HepG2 (cell line): Measurements from ENCODE around the gene NOL8. TPM values are rescaled to one million over a fixed set of nuclear protein-coding genes. Genes with fewer than 3 reads are reported as not detected.

Experiments used
- BRF2 ChIP-seq: sonication (generic); formaldehyde crosslinking; IDR thresholded peaks from 2 replicates; pipeline ENCODE4 v1.8.1; 2022; ENCODE audit warnings: mild to moderate bottlenecking, missing genetic modification reagents
- CEBPB ChIP-seq: IDR thresholded peaks from 2 replicates; pipeline ENCODE4 v1.6.1; 2011; ENCODE audit warnings: low read depth, low read length, improper control_type of control experiment, borderline replicate concordance
- CENPBD1 ChIP-seq: sonication (generic); formaldehyde crosslinking; IDR thresholded peaks from 2 replicates; pipeline ENCODE4 v1.8.0; 2022; ENCODE audit warnings: missing genetic modification reagents, low read depth, mild to moderate bottlenecking, borderline replicate concordance
- ZFP36L1 ChIP-seq: sonication (generic); formaldehyde crosslinking; IDR thresholded peaks from 2 replicates; pipeline ENCODE4 v1.8.0; 2022; ENCODE audit warnings: mild to moderate bottlenecking, missing genetic modification reagents, moderate library complexity
- ZKSCAN5 ChIP-seq: sonication (generic); formaldehyde crosslinking; IDR thresholded peaks from 2 replicates; pipeline ENCODE4 v1.5.1; 2020; ENCODE audit warnings: mild to moderate bottlenecking, missing genetic modification reagents
- ZKSCAN8 ChIP-seq: IDR thresholded peaks from 2 replicates; pipeline ENCODE4 v1.6.1; 2016; ENCODE audit warnings: borderline replicate concordance, missing genetic modification reagents, missing compliant biosample characterization
- ZNF451 ChIP-seq: sonication (generic); formaldehyde crosslinking; IDR thresholded peaks from 2 replicates; pipeline ENCODE4 v1.5.0; 2020; ENCODE audit warnings: mild to moderate bottlenecking, missing genetic modification reagents
- ZNF567 ChIP-seq: sonication (generic); formaldehyde crosslinking; IDR thresholded peaks from 2 replicates; pipeline ENCODE4 v1.8.1; 2023; ENCODE audit warnings: mild to moderate bottlenecking, missing genetic modification reagents, borderline replicate concordance
- polyA plus RNA-seq, 8 experiments: library from polyadenylated mRNA; depleted of rRNA in 3 of 8; stranded (reverse) in 7 of 8; unstranded in 1 of 8; fragments of >200 nt; fragmentation: Illumina TruSeq in 4 of 8; extraction: Trizol in 4 of 8; gene quantifications; 2 replicates each; pipeline versions ENCODE4 v1.2.1 to v1.2.3, GENCODE V29; 2011 to 2016; ENCODE audit warnings: low read depth in 4 of 8, missing spikeins in 1 of 8, mixed read lengths in 1 of 8; ENCODE audit not compliant: insufficient read depth in 1 of 8
- total RNA-seq, 5 experiments: library from RNA; depleted of rRNA; stranded (reverse); fragments of >200 nt; fragmentation: Illumina TruSeq; extraction: Trizol; gene quantifications; 2 replicates each; pipeline ENCODE4 v1.2.3, GENCODE V29; 2016; ENCODE audit warnings: low read depth in 1 of 5
- TF ChIP-seq, protein P1 (sequence below): IDR thresholded peaks from 2 replicates; pipeline ENCODE4 v1.4.0; 2020; ENCODE audit warnings: mild to moderate bottlenecking, missing genetic modification reagents
- TF ChIP-seq, protein P2 (sequence below): sonication (generic); formaldehyde crosslinking; IDR thresholded peaks from 2 replicates; pipeline ENCODE4 v1.4.0; 2020; ENCODE audit warnings: missing genetic modification reagents, borderline replicate concordance
- TF ChIP-seq, protein P3 (sequence below): sonication (generic); formaldehyde crosslinking; IDR thresholded peaks from 2 replicates; pipeline ENCODE4 v1.8.1; 2022; ENCODE audit warnings: low read depth, mild to moderate bottlenecking, missing genetic modification reagents
- TF ChIP-seq, protein P4 (sequence below), 2 experiments: sonication (generic) in 1 of 2; formaldehyde crosslinking in 1 of 2; IDR thresholded peaks; 2 replicates each; pipeline versions ENCODE4 v1.4.0 to v1.6.1; 2018 to 2020; ENCODE audit warnings: missing genetic modification reagents in 2 of 2, borderline replicate concordance in 1 of 2, low read depth in 1 of 2, mild to moderate bottlenecking in 1 of 2, missing biosample characterization in 1 of 2

The NOL8 gene
- total and polyA plus RNA-seq, 2 of the 13 experiments (the other 11 are each of a cell fraction or from before 2014, with no cell fraction given) = 12.8 to 36.3 TPM

DNA sequence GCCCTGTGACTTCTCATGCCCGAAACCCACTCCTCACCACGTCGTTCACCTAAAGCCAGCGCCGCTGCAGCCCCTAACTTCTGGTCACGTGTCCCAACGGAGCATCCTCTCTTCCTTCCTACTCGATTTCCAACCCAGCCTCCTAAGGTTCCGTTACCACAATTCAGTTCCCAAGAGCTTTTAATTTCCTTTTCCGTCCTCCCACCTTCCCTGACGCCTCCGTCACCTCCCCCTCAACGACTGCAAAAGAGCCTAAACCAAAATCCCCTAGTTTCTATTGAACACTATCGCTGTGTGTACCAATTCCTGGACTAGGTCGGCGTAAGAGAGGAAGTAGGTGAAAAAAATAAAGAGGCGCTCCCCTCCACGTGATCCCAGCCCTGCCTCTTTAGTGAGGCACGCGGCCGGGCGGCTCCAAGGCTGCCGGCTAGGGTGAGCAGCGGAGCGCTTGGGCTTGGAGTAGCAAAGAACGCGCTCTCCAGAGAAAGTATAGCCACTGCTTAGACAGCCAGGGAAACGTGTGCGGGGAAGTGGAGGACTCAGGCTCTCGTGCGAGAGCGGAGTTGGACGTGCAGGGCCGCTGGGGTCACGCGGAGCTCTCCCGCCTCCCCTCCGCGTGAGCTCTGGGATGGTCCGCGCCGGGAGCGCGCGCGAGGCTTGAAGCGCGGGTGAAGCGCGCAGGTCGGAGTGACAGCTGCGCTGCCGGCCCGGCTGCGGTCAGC is at the start of gene NOL8, which contains the start of gene CENPP (continued):
- TF ChIP-seq, protein P1, sequence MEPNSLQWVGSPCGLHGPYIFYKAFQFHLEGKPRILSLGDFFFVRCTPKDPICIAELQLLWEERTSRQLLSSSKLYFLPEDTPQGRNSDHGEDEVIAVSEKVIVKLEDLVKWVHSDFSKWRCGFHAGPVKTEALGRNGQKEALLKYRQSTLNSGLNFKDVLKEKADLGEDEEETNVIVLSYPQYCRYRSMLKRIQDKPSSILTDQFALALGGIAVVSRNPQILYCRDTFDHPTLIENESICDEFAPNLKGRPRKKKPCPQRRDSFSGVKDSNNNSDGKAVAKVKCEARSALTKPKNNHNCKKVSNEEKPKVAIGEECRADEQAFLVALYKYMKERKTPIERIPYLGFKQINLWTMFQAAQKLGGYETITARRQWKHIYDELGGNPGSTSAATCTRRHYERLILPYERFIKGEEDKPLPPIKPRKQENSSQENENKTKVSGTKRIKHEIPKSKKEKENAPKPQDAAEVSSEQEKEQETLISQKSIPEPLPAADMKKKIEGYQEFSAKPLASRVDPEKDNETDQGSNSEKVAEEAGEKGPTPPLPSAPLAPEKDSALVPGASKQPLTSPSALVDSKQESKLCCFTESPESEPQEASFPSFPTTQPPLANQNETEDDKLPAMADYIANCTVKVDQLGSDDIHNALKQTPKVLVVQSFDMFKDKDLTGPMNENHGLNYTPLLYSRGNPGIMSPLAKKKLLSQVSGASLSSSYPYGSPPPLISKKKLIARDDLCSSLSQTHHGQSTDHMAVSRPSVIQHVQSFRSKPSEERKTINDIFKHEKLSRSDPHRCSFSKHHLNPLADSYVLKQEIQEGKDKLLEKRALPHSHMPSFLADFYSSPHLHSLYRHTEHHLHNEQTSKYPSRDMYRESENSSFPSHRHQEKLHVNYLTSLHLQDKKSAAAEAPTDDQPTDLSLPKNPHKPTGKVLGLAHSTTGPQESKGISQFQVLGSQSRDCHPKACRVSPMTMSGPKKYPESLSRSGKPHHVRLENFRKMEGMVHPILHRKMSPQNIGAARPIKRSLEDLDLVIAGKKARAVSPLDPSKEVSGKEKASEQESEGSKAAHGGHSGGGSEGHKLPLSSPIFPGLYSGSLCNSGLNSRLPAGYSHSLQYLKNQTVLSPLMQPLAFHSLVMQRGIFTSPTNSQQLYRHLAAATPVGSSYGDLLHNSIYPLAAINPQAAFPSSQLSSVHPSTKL (CRISPR knock-in tag) = 0 out of 2 replicates have a peak, but pooled peaks have one; percentile 8
- TF ChIP-seq, protein P2, sequence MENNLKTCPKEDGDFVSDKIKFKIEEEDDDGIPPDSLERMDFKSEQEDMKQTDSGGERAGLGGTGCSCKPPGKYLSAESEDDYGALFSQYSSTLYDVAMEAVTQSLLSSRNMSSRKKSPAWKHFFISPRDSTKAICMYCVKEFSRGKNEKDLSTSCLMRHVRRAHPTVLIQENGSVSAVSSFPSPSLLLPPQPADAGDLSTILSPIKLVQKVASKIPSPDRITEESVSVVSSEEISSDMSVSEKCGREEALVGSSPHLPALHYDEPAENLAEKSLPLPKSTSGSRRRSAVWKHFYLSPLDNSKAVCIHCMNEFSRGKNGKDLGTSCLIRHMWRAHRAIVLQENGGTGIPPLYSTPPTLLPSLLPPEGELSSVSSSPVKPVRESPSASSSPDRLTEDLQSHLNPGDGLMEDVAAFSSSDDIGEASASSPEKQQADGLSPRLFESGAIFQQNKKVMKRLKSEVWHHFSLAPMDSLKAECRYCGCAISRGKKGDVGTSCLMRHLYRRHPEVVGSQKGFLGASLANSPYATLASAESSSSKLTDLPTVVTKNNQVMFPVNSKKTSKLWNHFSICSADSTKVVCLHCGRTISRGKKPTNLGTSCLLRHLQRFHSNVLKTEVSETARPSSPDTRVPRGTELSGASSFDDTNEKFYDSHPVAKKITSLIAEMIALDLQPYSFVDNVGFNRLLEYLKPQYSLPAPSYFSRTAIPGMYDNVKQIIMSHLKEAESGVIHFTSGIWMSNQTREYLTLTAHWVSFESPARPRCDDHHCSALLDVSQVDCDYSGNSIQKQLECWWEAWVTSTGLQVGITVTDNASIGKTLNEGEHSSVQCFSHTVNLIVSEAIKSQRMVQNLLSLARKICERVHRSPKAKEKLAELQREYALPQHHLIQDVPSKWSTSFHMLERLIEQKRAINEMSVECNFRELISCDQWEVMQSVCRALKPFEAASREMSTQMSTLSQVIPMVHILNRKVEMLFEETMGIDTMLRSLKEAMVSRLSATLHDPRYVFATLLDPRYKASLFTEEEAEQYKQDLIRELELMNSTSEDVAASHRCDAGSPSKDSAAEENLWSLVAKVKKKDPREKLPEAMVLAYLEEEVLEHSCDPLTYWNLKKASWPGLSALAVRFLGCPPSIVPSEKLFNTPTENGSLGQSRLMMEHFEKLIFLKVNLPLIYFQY (CRISPR knock-in tag) = 0 out of 2 replicates have a peak, but pooled peaks have one; percentile 15
- TF ChIP-seq ZKSCAN8 (CRISPR knock-in tag) (no peak), ZFP36L1 (CRISPR knock-in tag) (peak; percentile 90; the same call in 1 of the 2 replicates), CEBPB (no peak), ZNF451 (CRISPR knock-in tag) (peak; percentile 55; the same call in 1 of the 2 replicates), BRF2 (CRISPR knock-in tag) (no peak), ZKSCAN5 (CRISPR knock-in tag) (no peak), CENPBD1 (CRISPR knock-in tag) (no peak), ZNF567 (no peak)
- TF ChIP-seq, protein P3, sequence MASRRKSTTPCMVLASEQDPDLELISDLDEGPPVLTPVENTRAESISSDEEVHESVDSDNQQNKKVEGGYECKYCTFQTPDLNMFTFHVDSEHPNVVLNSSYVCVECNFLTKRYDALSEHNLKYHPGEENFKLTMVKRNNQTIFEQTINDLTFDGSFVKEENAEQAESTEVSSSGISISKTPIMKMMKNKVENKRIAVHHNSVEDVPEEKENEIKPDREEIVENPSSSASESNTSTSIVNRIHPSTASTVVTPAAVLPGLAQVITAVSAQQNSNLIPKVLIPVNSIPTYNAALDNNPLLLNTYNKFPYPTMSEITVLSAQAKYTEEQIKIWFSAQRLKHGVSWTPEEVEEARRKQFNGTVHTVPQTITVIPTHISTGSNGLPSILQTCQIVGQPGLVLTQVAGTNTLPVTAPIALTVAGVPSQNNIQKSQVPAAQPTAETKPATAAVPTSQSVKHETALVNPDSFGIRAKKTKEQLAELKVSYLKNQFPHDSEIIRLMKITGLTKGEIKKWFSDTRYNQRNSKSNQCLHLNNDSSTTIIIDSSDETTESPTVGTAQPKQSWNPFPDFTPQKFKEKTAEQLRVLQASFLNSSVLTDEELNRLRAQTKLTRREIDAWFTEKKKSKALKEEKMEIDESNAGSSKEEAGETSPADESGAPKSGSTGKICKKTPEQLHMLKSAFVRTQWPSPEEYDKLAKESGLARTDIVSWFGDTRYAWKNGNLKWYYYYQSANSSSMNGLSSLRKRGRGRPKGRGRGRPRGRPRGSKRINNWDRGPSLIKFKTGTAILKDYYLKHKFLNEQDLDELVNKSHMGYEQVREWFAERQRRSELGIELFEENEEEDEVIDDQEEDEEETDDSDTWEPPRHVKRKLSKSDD (CRISPR knock-in tag) = peak; percentile 20; the same call in 1 of the 2 replicates
- TF ChIP-seq, protein P4, sequence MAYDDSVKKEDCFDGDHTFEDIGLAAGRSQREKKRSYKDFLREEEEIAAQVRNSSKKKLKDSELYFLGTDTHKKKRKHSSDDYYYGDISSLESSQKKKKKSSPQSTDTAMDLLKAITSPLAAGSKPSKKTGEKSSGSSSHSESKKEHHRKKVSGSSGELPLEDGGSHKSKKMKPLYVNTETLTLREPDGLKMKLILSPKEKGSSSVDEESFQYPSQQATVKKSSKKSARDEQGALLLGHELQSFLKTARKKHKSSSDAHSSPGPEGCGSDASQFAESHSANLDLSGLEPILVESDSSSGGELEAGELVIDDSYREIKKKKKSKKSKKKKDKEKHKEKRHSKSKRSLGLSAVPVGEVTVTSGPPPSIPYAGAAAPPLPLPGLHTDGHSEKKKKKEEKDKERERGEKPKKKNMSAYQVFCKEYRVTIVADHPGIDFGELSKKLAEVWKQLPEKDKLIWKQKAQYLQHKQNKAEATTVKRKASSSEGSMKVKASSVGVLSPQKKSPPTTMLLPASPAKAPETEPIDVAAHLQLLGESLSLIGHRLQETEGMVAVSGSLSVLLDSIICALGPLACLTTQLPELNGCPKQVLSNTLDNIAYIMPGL (CRISPR knock-in tag; IDR thresholded peaks at IDR 0.05; ENCODE audit: borderline replicate concordance in 1 of 2, low read depth in 1 of 2) = peak in 1 of 2 experiments; percentile 85; a peak in 3 of 4 replicates
